Measurements from ENCODE around the gene LZTS2. TPM values are rescaled to one million over a fixed set of nuclear protein-coding genes. Genes with fewer than 3 reads are reported as not detected.

LZTS2 gene
- total and polyA plus RNA-seq, 2 of the 4 experiments (the other 2 are of a cell fraction), result 19.2 to 101 TPM

DNA sequence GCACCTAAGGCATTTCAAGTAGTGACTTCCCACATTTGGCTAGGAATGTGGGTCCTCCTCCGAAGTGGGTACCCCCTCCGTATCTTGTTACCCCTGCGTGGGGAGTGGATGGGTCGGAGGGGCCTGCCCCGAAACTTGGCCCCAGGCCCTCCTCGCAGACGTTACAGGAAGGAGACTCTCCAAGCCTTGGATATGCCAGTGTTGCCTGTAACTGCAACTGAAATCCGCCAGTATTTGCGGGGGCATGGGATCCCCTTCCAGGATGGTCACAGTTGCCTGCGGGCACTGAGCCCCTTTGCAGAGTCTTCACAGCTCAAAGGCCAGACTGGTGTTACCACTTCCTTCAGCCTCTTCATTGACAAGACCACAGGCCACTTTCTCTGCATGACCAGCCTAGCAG lies 11.4 kb upstream of the LZTS2 start:
- H2AFZ ChIP-seq (replicated peaks; ENCODE audit: low read length, poor library complexity), result peak overlapping the region; percentile 99
- WGBS, 2 experiments (ENCODE audit: extremely low coverage in 2 of 2, insufficient read length in 1 of 2), result 75% methylated on average over 5 of the region's 10 CpGs; no CpG with 5 or more reads in 1 of the 2 experiments
- no TSS peak for BruUV-seq (replicated peaks)

More for the DNA sequence above, 11.4 kb upstream of the LZTS2 start:
- H3K4me2 ChIP-seq (ENCODE audit: low read depth, low read length), result peak overlapping the region; percentile 99
- H2BK5ac ChIP-seq (ENCODE audit: low read depth, low read length, poor library complexity, severe bottlenecking), result no peak overlapping the region
- peaks cover 9% of the 10 kb centered on the region for H3K9me1 ChIP-seq (ENCODE audit: insufficient read depth, low read length)
- H2BK120ac ChIP-seq (ENCODE audit: low read depth, low read length), result no peak overlapping the region
- no peak overlapping the region for H2BK20ac ChIP-seq (ENCODE audit: low read depth, low read length)
- H3K9ac ChIP-seq (ENCODE audit: low read depth, low read length), result peak overlapping the region; percentile 70
- H4K5ac ChIP-seq (ENCODE audit: low read depth, low read length), result no peak overlapping the region
- H3K27ac ChIP-seq (ENCODE audit: insufficient read depth, low read length), result no peak overlapping the region
- dilution Hi-C loops (cut with HindIII; ENCODE audit: low sequenced_read_pairs, unreplicated experiment), result no loop called here
- ATAC-seq (ENCODE audit: low read depth), result no peak
- peak overlapping the region; percentile 57; the same call in 1 of the 2 replicates for H2AK5ac ChIP-seq (ENCODE audit: low read depth, low read length)
- H3K4me1 ChIP-seq (ENCODE audit: control insufficient read depth, insufficient read depth, low read length), result peaks cover 8% of the 10 kb centered on the region; the same call in 1 of the 2 replicates
- H3K56ac ChIP-seq (ENCODE audit: extremely low read depth, insufficient read depth, low read length), result 0 out of 2 replicates have a peak overlapping the region, but pooled peaks have one; percentile 66
- peak overlapping the region; percentile 95 to 100; a peak in 3 of 4 replicates for H4K8ac ChIP-seq (ENCODE audit: low read depth in 2 of 2, low read length in 2 of 2)
- H3K4me3 ChIP-seq (ENCODE audit: insufficient read depth, low read depth, low read length), result peak overlapping the region; percentile 90
- DNase-seq, result no peak
- no peak overlapping the region for H3K18ac ChIP-seq (ENCODE audit: low read depth, low read length)
- H3K79me1 ChIP-seq (ENCODE audit: low read depth in 1 of 2, low read length in 2 of 2), result peaks cover 60 to 67% of the 10 kb centered on the region in 2 experiments
- TF ChIP-seq POLR2A (IDR thresholded peaks at IDR 0.05; ENCODE audit: low read depth, low read length) (no peak), RFX5 (IDR thresholded peaks at IDR 0.05; ENCODE audit: low read depth, low read length) (no peak), BHLHE40 (IDR thresholded peaks at IDR 0.05; ENCODE audit: low read depth, low read length) (no peak), MAZ (IDR thresholded peaks at IDR 0.05; ENCODE audit: borderline replicate concordance, low read depth, low read length) (no peak), MAFK (IDR thresholded peaks at IDR 0.05; ENCODE audit: low read depth, low read length) (no peak), CHD1 (IDR thresholded peaks at IDR 0.05; ENCODE audit: low read depth, low read length) (no peak), CTCF (conservative IDR thresholded peaks at IDR 0.05; ENCODE audit: low read depth, low read length) (no peak), NFE2L2 (IDR thresholded peaks at IDR 0.05; ENCODE audit: low read depth, low read length) (no peak)
- H3K9me3 ChIP-seq (ENCODE audit: control insufficient read depth, insufficient read depth, low read length), result no peaks in the 10 kb centered on the region
- H3K23ac ChIP-seq (ENCODE audit: low read depth, low read length), result peak overlapping the region; percentile 87; the same call in 1 of the 2 replicates
- H3K14ac ChIP-seq (replicated peaks; ENCODE audit: low read depth, low read length), result no peak overlapping the region
- H3K27me3 ChIP-seq (ENCODE audit: control insufficient read depth, insufficient read depth, low read length), result no peaks in the 10 kb centered on the region
- 0 out of 2 replicates have a peak, but pooled peaks cover 3% of the 10 kb centered on the region for H4K20me1 ChIP-seq (ENCODE audit: insufficient read depth, low read length)
- H3K36me3 ChIP-seq (ENCODE audit: control insufficient read depth, insufficient read depth, low read length), result peaks cover 31% of the 10 kb centered on the region
- CTCF ChIA-PET, result interaction anchor here (1.3 kb wide), 1 partner anchor 11 kb away, joined by 3 read pairs; the partner anchor contains the start of gene LZTS2
- peak overlapping the region; percentile 88; the same call in 1 of the 2 replicates for H3K4ac ChIP-seq (ENCODE audit: low read depth, low read length)
- intact Hi-C loops (cut with micrococcal nuclease), result no loop called here
- no peak overlapping the region for H4K91ac ChIP-seq (ENCODE audit: insufficient read depth, low read depth, low read length)
- POLR2A ChIA-PET (ENCODE audit: unreplicated experiment), result no interaction called here
- no peak overlapping the region for H2BK15ac ChIP-seq (ENCODE audit: low read depth, low read length)
- in situ Hi-C loops (cut with MboI; ENCODE audit: low sequenced_read_pairs), result no loop called here
- H2AK9ac ChIP-seq (replicated peaks; ENCODE audit: low read depth, low read length, poor library complexity), result peak overlapping the region; percentile 2

Data from IMR-90 (cell line).